Omental fat pad (tissue), 4 donors: ENCODE data around the gene AEBP2. TPM values are rescaled to one million over a fixed set of nuclear protein-coding genes. Genes with fewer than 3 reads are reported as not detected.

ENCODE experiments used
- ATAC-seq: fragments of 150-250 bp; one replicate; pipeline ENCODE4 v1.9.1; 2016; ENCODE audit warnings: mild to moderate bottlenecking, moderate library complexity; ENCODE audit not compliant: low FRiP score
- DNase-seq: peaks from one replicate; pipeline ENCODE4 v3.0.0-alpha.2; 2019; ENCODE audit warnings: low spot score
- total RNA-seq, 4 donors: library from RNA; depleted of rRNA; stranded (reverse); fragments of >200 nt; gene quantifications; one replicate each; pipeline ENCODE4 v1.1.0, GENCODE V29; 2016
- TF ChIP-seq, protein P1 (sequence below), 3 donors: fragments of 450-650 bp; IDR thresholded peaks; one replicate each; pipeline ENCODE4 v1.5.1; 2016 to 2017; ENCODE audit warnings: antibody characterized with exemption in 3 of 3, mild to moderate bottlenecking in 3 of 3, moderate library complexity in 2 of 3

Gene AEBP2
- total RNA-seq, 4 donors from 2014 or later = 19.3 to 39.9 (median 27.7) TPM

DNA sequence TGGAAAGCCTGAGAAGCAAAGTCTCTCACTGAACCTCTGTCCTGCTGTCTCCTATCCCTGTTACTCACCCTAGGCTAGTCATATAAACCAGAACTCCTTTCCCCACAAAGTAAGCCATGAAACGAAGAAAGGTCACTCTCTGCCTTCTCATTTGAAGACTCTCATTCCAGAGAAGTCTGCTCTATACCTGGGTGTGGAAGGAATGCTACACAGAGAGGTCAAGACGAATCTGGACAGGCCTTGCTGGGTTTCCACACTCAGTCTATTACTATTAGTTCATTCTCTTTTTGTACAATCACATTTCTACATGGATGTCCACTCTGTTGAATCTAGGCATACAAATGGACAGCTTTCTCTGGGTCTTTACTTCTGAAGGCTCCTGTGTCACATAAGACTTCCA is 2.4 kb upstream of the AEBP2 start:
- TF ChIP-seq, protein P1, sequence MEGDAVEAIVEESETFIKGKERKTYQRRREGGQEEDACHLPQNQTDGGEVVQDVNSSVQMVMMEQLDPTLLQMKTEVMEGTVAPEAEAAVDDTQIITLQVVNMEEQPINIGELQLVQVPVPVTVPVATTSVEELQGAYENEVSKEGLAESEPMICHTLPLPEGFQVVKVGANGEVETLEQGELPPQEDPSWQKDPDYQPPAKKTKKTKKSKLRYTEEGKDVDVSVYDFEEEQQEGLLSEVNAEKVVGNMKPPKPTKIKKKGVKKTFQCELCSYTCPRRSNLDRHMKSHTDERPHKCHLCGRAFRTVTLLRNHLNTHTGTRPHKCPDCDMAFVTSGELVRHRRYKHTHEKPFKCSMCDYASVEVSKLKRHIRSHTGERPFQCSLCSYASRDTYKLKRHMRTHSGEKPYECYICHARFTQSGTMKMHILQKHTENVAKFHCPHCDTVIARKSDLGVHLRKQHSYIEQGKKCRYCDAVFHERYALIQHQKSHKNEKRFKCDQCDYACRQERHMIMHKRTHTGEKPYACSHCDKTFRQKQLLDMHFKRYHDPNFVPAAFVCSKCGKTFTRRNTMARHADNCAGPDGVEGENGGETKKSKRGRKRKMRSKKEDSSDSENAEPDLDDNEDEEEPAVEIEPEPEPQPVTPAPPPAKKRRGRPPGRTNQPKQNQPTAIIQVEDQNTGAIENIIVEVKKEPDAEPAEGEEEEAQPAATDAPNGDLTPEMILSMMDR (IDR thresholded peaks at IDR 0.05) = no peak
- no peak for DNase-seq
- ATAC-seq = no peak

DNA sequence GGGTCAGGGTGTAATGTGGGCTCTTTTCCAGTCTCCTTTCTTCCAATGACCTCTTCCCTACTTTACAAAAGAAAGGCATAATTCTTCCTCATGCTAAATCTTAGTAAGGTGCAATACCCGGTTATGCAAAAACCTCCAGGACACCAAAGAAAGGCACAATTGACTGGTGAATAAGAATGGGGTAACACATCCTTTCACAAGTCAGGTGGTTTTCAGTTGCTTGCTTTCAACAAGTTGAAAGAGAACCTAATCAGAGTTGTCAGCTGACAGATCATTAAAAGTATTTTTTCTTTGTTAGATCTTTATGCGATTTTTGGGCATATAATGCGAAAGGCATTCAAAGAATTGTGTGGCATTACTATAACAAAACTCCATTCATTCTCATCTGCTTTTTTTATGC is 1.3 kb upstream of the AEBP2 start:
- TF ChIP-seq, protein P1 (IDR thresholded peaks at IDR 0.05) = no peak
- DNase-seq (no peak), ATAC-seq (no peak)

DNA sequence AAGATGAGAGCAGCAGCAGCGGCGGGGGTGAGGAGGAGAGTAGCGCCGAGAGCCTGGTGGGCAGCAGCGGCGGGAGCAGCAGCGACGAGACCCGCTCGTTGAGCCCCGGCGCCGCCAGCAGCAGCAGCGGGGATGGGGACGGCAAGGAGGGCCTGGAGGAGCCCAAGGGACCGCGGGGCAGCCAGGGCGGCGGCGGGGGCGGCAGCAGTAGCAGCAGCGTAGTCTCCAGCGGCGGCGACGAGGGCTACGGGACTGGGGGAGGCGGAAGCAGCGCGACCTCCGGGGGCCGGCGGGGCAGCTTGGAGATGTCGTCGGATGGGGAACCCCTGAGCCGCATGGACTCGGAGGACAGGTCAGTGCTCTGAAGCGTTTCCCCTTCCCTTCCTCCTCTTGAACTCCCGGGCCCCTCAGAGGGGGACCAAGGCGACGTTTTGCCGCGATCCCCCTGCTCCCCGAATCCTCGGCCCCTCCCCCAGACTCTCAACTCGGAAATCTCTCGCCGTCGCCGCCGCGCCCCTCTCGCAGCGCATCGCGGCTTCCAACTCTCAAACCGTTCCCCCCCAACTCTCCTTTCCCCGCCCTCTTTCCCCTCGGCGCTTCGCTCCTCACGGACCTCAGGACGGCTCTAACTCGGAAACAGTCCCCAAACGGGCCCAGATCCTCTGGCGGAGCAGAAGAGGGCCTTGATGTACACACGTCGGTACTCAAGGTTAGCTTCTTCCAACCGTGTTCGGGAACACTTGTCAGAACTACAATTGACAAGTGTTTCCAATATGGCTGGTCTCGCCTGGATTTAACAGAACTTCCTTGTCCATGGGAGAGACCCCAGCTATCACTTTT is 947 bp downstream of the AEBP2 start:
- TF ChIP-seq, protein P1 (IDR thresholded peaks at IDR 0.05) = no peak
- DNase-seq (no peak), ATAC-seq (peak; percentile 57)

DNA sequence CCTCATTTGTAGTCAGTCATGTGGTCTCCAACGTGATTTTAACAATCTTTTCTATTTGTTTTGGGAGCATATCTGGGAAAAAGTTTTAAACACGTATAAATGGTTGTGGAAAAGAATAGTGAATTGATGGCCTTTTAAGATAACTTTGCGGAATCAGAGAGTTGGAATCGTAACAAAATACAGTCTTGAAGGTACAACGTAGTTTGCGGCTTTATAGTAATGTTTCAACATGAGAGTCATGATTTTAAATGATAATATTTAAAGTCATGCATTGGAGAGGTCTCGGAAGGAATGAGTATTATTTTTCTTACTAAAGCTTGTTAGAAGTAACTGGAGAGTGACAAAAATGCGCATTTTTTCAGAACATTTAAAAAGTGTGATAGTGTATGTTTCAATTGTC is 1.6 kb downstream of the AEBP2 start:
- TF ChIP-seq, protein P1 (IDR thresholded peaks at IDR 0.05) = no peak
- no peak for ATAC-seq

DNA sequence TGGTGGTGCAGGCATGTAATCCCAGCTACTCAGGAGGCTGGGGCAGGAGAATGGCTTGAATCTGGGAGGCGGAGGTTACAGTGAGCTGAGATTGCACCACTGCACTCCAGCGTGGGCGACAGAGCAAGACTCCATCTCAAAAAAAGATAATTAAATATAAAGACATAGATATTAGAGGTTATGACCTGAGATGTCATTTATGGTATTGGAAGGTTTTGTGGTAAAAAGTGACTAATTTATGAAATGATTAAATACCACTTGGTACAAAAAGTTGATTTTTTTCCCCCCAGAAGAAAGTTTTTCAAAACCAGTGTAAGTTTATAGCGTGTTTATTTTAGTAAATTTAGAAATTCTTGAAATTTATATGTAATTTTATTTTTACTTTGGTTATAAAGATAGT is 4.3 kb downstream of the AEBP2 start:
- no peak for ATAC-seq
- TF ChIP-seq, protein P1 (IDR thresholded peaks at IDR 0.05) = no peak
- DNase-seq = no peak

More for the DNA sequence above, 1.6 kb downstream of the AEBP2 start:
- DNase-seq = no peak

DNA sequence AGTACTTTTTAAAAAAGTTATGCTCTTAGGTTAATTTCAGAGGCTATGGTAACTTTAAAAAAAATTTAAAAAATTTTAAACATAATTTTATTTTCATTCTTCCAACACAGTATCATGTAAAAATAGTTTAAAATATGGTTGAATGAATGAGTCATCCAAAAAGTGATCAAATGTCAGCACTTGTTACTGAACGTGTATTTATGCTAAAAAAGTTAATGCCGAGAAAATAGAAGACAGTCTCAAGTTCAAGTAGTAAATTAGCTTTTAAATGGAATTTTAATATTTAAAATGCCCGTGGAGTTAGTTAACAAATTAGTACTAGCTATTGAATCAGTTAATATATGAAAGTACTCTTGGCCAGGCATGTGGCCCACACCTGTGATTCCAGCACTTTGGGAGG is 4.8 kb downstream of the AEBP2 start:
- no peak for ATAC-seq
- TF ChIP-seq, protein P1 (IDR thresholded peaks at IDR 0.05) = no peak
- no peak for DNase-seq

DNA sequence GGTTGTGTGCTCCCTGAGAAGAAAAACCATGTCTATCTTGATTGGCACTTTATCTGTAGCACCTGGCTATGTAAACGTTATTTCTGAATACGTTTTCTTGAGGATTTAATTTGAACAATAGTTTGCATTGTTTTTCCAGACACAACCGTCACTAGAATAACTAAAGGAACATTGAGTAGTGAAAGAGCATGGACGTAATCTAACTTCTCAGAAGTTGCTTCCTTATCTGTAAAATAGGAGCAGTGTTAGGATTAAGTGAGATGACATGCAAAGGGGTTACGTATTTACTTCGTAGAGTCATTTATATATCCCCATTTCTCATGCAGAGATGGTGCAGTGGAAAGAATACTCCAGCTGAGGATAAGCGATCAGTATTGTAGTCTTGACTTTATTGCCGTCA is 8.1 kb downstream of the AEBP2 start:
- no peak for DNase-seq
- no peak for ATAC-seq
- TF ChIP-seq, protein P1 (IDR thresholded peaks at IDR 0.05) = no peak
